Measurements from ENCODE around the gene PCDHGA3.
"Not testable (repeated sequence)": the region's sequence is repeated elsewhere in the genome, so short reads cannot be mapped to it uniquely, and the experiment has no call there.

Gene PCDHGA3

GRCh38 chr5:141328231-141328630 lies 15.4 kb upstream of the PCDHGA3 start:
- H3K27me3 ChIP-seq (ENCODE audit: control insufficient read depth in 1 of 2, insufficient read depth in 2 of 2, low read length in 2 of 2) = no peaks in the 10 kb centered on the region
- no peak overlapping the region for H3K27ac ChIP-seq (ENCODE audit: low read depth, low read length)
- H3K4me3 ChIP-seq (ENCODE audit: low read depth in 1 of 2, low read length in 2 of 2) = peak overlapping the region in 1 of 2 donors; percentile 28
- peaks cover 39% of the 10 kb centered on the region for H3K9me3 ChIP-seq (ENCODE audit: low read length)
- no peaks in the 10 kb centered on the region for H3K4me1 ChIP-seq (ENCODE audit: insufficient read depth, low read length)
- H3K36me3 ChIP-seq (ENCODE audit: insufficient read depth, low read length) = no peaks in the 10 kb centered on the region
- H3K9ac ChIP-seq (ENCODE audit: low read length) = no peak overlapping the region

GRCh38 chr5:141330299-141331080 lies 13.1 kb upstream of the PCDHGA3 start, which contains the start of gene PCDHGA1:
Gene PCDHGA1 (plus strand): TSS chr5:141330514.
- peak within 1 kb of the TSS in 1 of 2 donors; percentile 25 for H3K4me3 ChIP-seq (ENCODE audit: low read depth in 1 of 2, low read length in 2 of 2)
- no peak within 1 kb of the TSS for H3K27ac ChIP-seq (ENCODE audit: low read depth, low read length)
- no peaks in the 10 kb centered on the region for H3K27me3 ChIP-seq (ENCODE audit: control insufficient read depth in 1 of 2, insufficient read depth in 2 of 2, low read length in 2 of 2)
- H3K9me3 ChIP-seq (ENCODE audit: low read length) = peaks cover 46% of the 10 kb centered on the region
- H3K4me1 ChIP-seq (ENCODE audit: insufficient read depth, low read length) = no peaks in the 10 kb centered on the region
- no peak within 1 kb of the TSS for H3K9ac ChIP-seq (ENCODE audit: low read length)
- H3K36me3 ChIP-seq (ENCODE audit: insufficient read depth, low read length) = no peaks in the 10 kb centered on the region

GRCh38 chr5:141332571-141332970 lies 11.1 kb upstream of the PCDHGA3 start:
- H3K4me3 ChIP-seq (ENCODE audit: low read depth in 1 of 2, low read length in 2 of 2); H3K9ac ChIP-seq (ENCODE audit: low read length); H3K27me3 ChIP-seq (ENCODE audit: control insufficient read depth in 1 of 2, insufficient read depth in 2 of 2, low read length in 2 of 2); H3K4me1 ChIP-seq (ENCODE audit: insufficient read depth, low read length); H3K27ac ChIP-seq (ENCODE audit: low read depth, low read length); H3K36me3 ChIP-seq (ENCODE audit: insufficient read depth, low read length): not testable (repeated sequence)
- peaks cover 42% of the 10 kb centered on the region for H3K9me3 ChIP-seq (ENCODE audit: low read length)

GRCh38 chr5:141338538-141339306 lies 4.9 kb upstream of the PCDHGA3 start, which contains the start of gene PCDHGA2:
Gene PCDHGA2 (plus strand): TSS chr5:141338760.
- Histone ChIP-seq H3K27ac (ENCODE audit: low read depth, low read length) (no peak within 1 kb of the TSS), H3K9ac (ENCODE audit: low read length) (no peak within 1 kb of the TSS), H3K4me3 (ENCODE audit: low read depth in 1 of 2, low read length in 2 of 2) (peak within 1 kb of the TSS; percentile 9 to 48), H3K36me3 (ENCODE audit: insufficient read depth, low read length) (no peaks in the 10 kb centered on the region), H3K27me3 (ENCODE audit: control insufficient read depth in 1 of 2, insufficient read depth in 2 of 2, low read length in 2 of 2) (peaks cover 0 to 6% of the 10 kb centered on the region in 2 donors), H3K9me3 (ENCODE audit: low read length) (peaks cover 59% of the 10 kb centered on the region), H3K4me1 (ENCODE audit: insufficient read depth, low read length) (no peaks in the 10 kb centered on the region)

GRCh38 chr5:141340781-141341354 lies 2.8 kb upstream of the PCDHGA3 start:
- H3K36me3 ChIP-seq (ENCODE audit: insufficient read depth, low read length); H3K27me3 ChIP-seq (ENCODE audit: control insufficient read depth in 1 of 2, insufficient read depth in 2 of 2, low read length in 2 of 2); H3K4me3 ChIP-seq (ENCODE audit: low read depth in 1 of 2, low read length in 2 of 2); H3K4me1 ChIP-seq (ENCODE audit: insufficient read depth, low read length); H3K27ac ChIP-seq (ENCODE audit: low read depth, low read length); H3K9ac ChIP-seq (ENCODE audit: low read length): not testable (repeated sequence)
- peaks cover 73% of the 10 kb centered on the region for H3K9me3 ChIP-seq (ENCODE audit: low read length)

GRCh38 chr5:141342773-141343172 lies 856 bp upstream of the PCDHGA3 start:
- peaks cover 0 to 6% of the 10 kb centered on the region in 2 donors for H3K27me3 ChIP-seq (ENCODE audit: control insufficient read depth in 1 of 2, insufficient read depth in 2 of 2, low read length in 2 of 2)
- H3K36me3 ChIP-seq (ENCODE audit: insufficient read depth, low read length) = no peaks in the 10 kb centered on the region
- H3K27ac ChIP-seq (ENCODE audit: low read depth, low read length) = no peak overlapping the region
- no peak overlapping the region for H3K4me3 ChIP-seq (ENCODE audit: low read depth in 1 of 2, low read length in 2 of 2)
- H3K9me3 ChIP-seq (ENCODE audit: low read length) = peaks cover 69% of the 10 kb centered on the region
- no peaks in the 10 kb centered on the region for H3K4me1 ChIP-seq (ENCODE audit: insufficient read depth, low read length)
- H3K9ac ChIP-seq (ENCODE audit: low read length) = no peak overlapping the region

- H3K36me3 ChIP-seq (ENCODE audit: insufficient read depth, low read length) = no peaks in the 10 kb centered on the region
- no peak overlapping the region for H3K27ac ChIP-seq (ENCODE audit: low read depth, low read length)
- H3K9me3 ChIP-seq (ENCODE audit: low read length) = peaks cover 64% of the 10 kb centered on the region
- peaks cover 0 to 2% of the 10 kb centered on the region in 2 donors for H3K27me3 ChIP-seq (ENCODE audit: control insufficient read depth in 1 of 2, insufficient read depth in 2 of 2, low read length in 2 of 2)
- H3K4me3 ChIP-seq (ENCODE audit: low read depth in 1 of 2, low read length in 2 of 2) = peak overlapping the region in 1 of 2 donors; percentile 19
- no peak overlapping the region for H3K9ac ChIP-seq (ENCODE audit: low read length)
- H3K4me1 ChIP-seq (ENCODE audit: insufficient read depth, low read length) = no peaks in the 10 kb centered on the region
Measured at GRCh38 chr5:141343953-141344463, 379 bp downstream of the PCDHGA3 start.

- no peaks in the 10 kb centered on the region for H3K27me3 ChIP-seq (ENCODE audit: control insufficient read depth in 1 of 2, insufficient read depth in 2 of 2, low read length in 2 of 2)
- H3K9me3 ChIP-seq (ENCODE audit: low read length) = peaks cover 60% of the 10 kb centered on the region
- no peak overlapping the region for H3K9ac ChIP-seq (ENCODE audit: low read length)
- no peak overlapping the region for H3K27ac ChIP-seq (ENCODE audit: low read depth, low read length)
- H3K36me3 ChIP-seq (ENCODE audit: insufficient read depth, low read length) = no peaks in the 10 kb centered on the region
- peak overlapping the region in 1 of 2 donors; percentile 11 for H3K4me3 ChIP-seq (ENCODE audit: low read depth in 1 of 2, low read length in 2 of 2)
- H3K4me1 ChIP-seq (ENCODE audit: insufficient read depth, low read length) = no peaks in the 10 kb centered on the region
Measured at GRCh38 chr5:141345327-141345726, 1.7 kb downstream of the PCDHGA3 start.

GRCh38 chr5:141346017-141346416 lies 2.4 kb downstream of the PCDHGA3 start:
- not testable (repeated sequence) for H3K27me3 ChIP-seq (ENCODE audit: control insufficient read depth in 1 of 2, insufficient read depth in 2 of 2, low read length in 2 of 2); H3K4me3 ChIP-seq (ENCODE audit: low read depth in 1 of 2, low read length in 2 of 2); H3K36me3 ChIP-seq (ENCODE audit: insufficient read depth, low read length); H3K9ac ChIP-seq (ENCODE audit: low read length); H3K4me1 ChIP-seq (ENCODE audit: insufficient read depth, low read length); H3K27ac ChIP-seq (ENCODE audit: low read depth, low read length)
- H3K9me3 ChIP-seq (ENCODE audit: low read length) = peaks cover 63% of the 10 kb centered on the region

- Histone ChIP-seq H3K4me3 (ENCODE audit: low read depth in 1 of 2, low read length in 2 of 2) (peak within 1 kb of the TSS; percentile 4 to 42), H3K9ac (ENCODE audit: low read length) (no peak within 1 kb of the TSS), H3K27ac (ENCODE audit: low read depth, low read length) (no peak within 1 kb of the TSS), H3K27me3 (ENCODE audit: control insufficient read depth in 1 of 2, insufficient read depth in 2 of 2, low read length in 2 of 2) (no peaks in the 10 kb centered on the region), H3K4me1 (ENCODE audit: insufficient read depth, low read length) (no peaks in the 10 kb centered on the region), H3K9me3 (ENCODE audit: low read length) (peaks cover 44% of the 10 kb centered on the region), H3K36me3 (ENCODE audit: insufficient read depth, low read length) (no peaks in the 10 kb centered on the region)
Measured at GRCh38 chr5:141349917-141350619, 6.4 kb downstream of the PCDHGA3 start, which contains the start of gene PCDHGB1. Gene PCDHGB1 (plus strand): TSS chr5:141350099. CDS start chr5:141350261, 162 bp downstream.

Measured in muscle layer of colon (tissue), 2 donors.